HUES48 (cell line): Measurements from ENCODE around the gene GDF2.

Source experiments
- H3K27ac ChIP-seq: one replicate; pipeline ENCODE4 v1.7.0; 2013; ENCODE audit warnings: low read depth, low read length, inconsistent platforms
- H3K27me3 ChIP-seq: 2 replicates; pipeline ENCODE4 v1.6.1; 2013; ENCODE audit warnings: mild to moderate bottlenecking, low read length; ENCODE audit not compliant: control insufficient read depth, insufficient read depth
- H3K36me3 ChIP-seq: 2 replicates; pipeline ENCODE4 v1.6.1; 2013; ENCODE audit warnings: low read length; ENCODE audit not compliant: control insufficient read depth, insufficient read depth
- H3K4me1 ChIP-seq: 2 replicates; pipeline ENCODE4 v1.6.1; 2013; ENCODE audit warnings: mild to moderate bottlenecking, low read length; ENCODE audit not compliant: control insufficient read depth, insufficient read depth
- H3K4me3 ChIP-seq: 2 replicates; pipeline ENCODE4 v1.5.1; 2013; ENCODE audit warnings: mild to moderate bottlenecking, low read depth, low read length
- H3K9ac ChIP-seq: 2 replicates; pipeline ENCODE4 v1.6.1; 2013; ENCODE audit warnings: mild to moderate bottlenecking, low read depth, low read length, moderate library complexity
- H3K9me3 ChIP-seq: 2 replicates; pipeline ENCODE4 v1.6.1; 2013; ENCODE audit warnings: low read length; ENCODE audit not compliant: control insufficient read depth, insufficient read depth

GDF2 gene

DNA sequence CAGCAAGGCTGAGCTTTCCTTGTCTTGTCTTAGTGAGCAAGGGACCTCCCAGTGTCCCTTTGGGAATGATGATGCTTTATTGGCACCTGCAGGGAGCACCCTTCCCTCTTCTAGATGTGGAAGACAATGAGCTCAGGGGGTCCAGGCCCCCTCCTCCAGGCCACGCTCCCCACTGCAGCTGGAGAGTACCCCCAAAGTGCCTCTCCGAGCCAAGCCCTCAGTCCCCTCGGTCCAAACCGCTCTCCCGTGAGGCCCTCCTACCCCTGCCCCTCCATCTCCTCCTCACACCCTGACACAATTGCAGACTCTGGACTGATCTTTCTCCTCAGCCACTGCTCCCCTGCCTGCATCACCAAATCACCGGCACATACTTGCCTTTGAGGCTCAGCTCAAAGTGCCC, 42.7 kb downstream of the GDF2 start:
- Histone ChIP-seq H3K27me3 (no peaks in the 10 kb centered on the region), H3K4me1 (peaks cover 8% of the 10 kb centered on the region), H3K4me3 (no peak overlapping the region), H3K9me3 (no peaks in the 10 kb centered on the region), H3K9ac (no peak overlapping the region), H3K27ac (no peak overlapping the region), H3K36me3 (peaks cover 7% of the 10 kb centered on the region; the same call in 1 of the 2 replicates)

DNA sequence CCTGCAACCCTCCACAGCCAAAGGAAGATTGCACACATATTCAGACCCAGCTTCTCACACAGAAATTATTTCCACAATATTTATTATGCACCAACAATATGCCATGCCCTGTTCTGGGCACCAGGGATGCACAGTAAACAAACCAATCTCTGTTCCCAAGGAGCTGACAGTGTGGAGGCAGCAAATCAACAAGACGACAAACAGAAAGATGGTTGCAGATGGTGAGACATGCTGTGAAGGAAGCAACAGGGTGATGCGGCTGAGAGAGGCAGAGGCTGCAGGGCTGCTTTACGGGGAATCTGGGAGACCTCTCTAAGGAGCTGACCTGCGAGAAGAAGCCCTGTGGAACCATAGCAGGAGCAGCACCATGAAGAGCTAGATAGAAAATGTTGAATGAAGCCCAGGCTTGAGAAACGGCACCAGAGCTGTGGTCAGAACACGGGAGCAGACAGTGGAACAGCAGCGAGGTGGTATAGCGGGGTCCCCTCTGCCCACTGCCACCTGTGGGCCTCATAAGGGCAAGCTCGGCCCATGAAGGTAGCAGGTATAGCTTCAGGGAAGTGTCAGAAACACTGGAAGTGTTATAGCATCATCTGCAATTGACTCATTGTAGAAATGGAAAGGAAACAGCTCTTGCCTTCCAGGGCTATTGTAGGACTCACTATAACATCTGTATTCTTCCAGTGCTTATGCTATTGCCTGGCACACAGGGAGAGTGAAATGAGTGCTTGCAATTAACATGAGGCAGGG, 43.4 kb downstream of the GDF2 start:
- Histone ChIP-seq H3K9me3 (no peaks in the 10 kb centered on the region), H3K27ac (no peak overlapping the region), H3K4me3 (no peak overlapping the region), H3K36me3 (peaks cover 7% of the 10 kb centered on the region; the same call in 1 of the 2 replicates), H3K4me1 (peaks cover 8% of the 10 kb centered on the region), H3K27me3 (no peaks in the 10 kb centered on the region), H3K9ac (no peak overlapping the region)

GRCh38 chr10:47366181-47366631, 44.0 kb downstream of the GDF2 start:
- no peak overlapping the region for H3K4me3 ChIP-seq
- no peaks in the 10 kb centered on the region for H3K9me3 ChIP-seq
- no peaks in the 10 kb centered on the region for H3K27me3 ChIP-seq
- H3K27ac ChIP-seq, result no peak overlapping the region
- no peak overlapping the region for H3K9ac ChIP-seq
- peaks cover 7% of the 10 kb centered on the region; the same call in 1 of the 2 replicates for H3K36me3 ChIP-seq
- H3K4me1 ChIP-seq, result peaks cover 8% of the 10 kb centered on the region

DNA sequence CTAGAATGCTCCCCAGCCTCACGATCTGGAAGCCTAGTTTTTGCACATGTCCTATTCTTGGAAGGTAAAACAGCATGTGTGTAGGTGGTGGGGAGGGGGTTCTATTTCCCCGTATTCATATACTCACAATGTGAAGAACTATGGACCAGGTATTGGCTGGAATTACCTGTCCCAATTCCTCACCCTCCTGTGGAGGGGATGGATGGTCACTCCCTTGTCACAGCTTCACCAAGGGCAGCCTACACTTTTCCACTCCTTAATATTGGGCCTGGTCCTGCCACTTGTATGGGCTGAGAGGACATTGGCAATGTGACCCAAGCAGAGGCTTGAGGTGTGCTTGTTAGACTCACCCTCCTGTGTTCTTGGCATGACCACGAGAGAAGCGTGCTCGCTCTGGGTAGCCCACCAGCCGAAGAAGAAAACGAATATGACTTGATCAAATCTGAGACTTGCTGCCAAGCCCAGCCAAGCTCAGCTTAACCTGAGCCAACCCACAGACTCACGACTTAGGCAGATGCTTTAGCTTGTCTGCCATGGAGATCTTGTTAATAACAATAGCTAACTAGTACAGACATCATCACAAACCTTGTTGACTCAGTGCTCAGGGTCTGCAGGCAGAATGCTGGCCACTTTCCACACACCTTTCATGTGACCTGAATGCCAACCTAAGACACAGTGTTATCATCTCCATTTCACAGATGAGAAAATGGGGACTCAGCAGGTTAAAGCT, 44.6 kb downstream of the GDF2 start:
- no peak overlapping the region for H3K27ac ChIP-seq
- H3K4me1 ChIP-seq, result peaks cover 7% of the 10 kb centered on the region; the same call in 1 of the 2 replicates
- H3K9me3 ChIP-seq, result no peaks in the 10 kb centered on the region
- no peaks in the 10 kb centered on the region for H3K27me3 ChIP-seq
- H3K9ac ChIP-seq, result no peak overlapping the region
- H3K36me3 ChIP-seq, result peaks cover 7% of the 10 kb centered on the region; the same call in 1 of the 2 replicates
- no peak overlapping the region for H3K4me3 ChIP-seq

DNA sequence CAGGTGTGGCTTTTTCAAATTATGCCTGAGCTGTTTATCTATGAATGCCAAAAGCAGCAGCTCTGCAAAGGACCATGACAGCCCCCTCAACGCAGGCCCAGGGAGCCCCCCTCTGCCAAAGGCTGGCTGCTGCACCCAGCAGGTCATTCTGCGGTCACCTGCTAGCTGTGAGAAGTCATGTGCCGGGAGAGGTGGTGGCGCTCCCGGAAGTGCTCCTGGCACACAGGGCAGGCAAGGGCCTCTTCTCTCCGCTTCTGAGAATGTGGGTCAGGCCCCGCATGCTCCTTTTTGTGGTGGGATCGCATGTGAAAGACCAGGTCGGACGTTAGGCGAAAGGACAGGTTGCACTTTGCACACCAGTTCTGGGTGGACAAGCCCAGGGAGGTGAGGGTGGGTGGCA, 45.4 kb downstream of the GDF2 start:
- Histone ChIP-seq H3K4me1 (peaks cover 13% of the 10 kb centered on the region), H3K4me3 (no peak overlapping the region), H3K36me3 (peaks cover 7% of the 10 kb centered on the region; the same call in 1 of the 2 replicates), H3K27me3 (no peaks in the 10 kb centered on the region), H3K27ac (no peak overlapping the region), H3K9ac (no peak overlapping the region), H3K9me3 (no peaks in the 10 kb centered on the region)

- no peak overlapping the region for H3K9ac ChIP-seq
- no peak overlapping the region for H3K4me3 ChIP-seq
- H3K36me3 ChIP-seq, result peaks cover 7% of the 10 kb centered on the region; the same call in 1 of the 2 replicates
- no peaks in the 10 kb centered on the region for H3K27me3 ChIP-seq
- no peaks in the 10 kb centered on the region for H3K9me3 ChIP-seq
- no peak overlapping the region for H3K27ac ChIP-seq
- peaks cover 18% of the 10 kb centered on the region for H3K4me1 ChIP-seq
These were observed 46.4 kb downstream of the GDF2 start for GRCh38 chr10:47368431-47369180.

- H3K4me3 ChIP-seq, result no peak overlapping the region
- H3K27me3 ChIP-seq, result no peaks in the 10 kb centered on the region
- no peaks in the 10 kb centered on the region for H3K9me3 ChIP-seq
- no peak overlapping the region for H3K27ac ChIP-seq
- H3K9ac ChIP-seq, result no peak overlapping the region
- peaks cover 7% of the 10 kb centered on the region; the same call in 1 of the 2 replicates for H3K36me3 ChIP-seq
- peaks cover 17% of the 10 kb centered on the region for H3K4me1 ChIP-seq
These were observed 47.1 kb downstream of the GDF2 start for GRCh38 chr10:47369251-47369894.

GRCh38 chr10:47370015-47370767, 47.9 kb downstream of the GDF2 start:
- Histone ChIP-seq H3K9ac (no peak overlapping the region), H3K27me3 (no peaks in the 10 kb centered on the region), H3K4me1 (peaks cover 13% of the 10 kb centered on the region), H3K4me3 (no peak overlapping the region), H3K9me3 (no peaks in the 10 kb centered on the region), H3K27ac (no peak overlapping the region), H3K36me3 (peaks cover 7% of the 10 kb centered on the region; the same call in 1 of the 2 replicates)

DNA sequence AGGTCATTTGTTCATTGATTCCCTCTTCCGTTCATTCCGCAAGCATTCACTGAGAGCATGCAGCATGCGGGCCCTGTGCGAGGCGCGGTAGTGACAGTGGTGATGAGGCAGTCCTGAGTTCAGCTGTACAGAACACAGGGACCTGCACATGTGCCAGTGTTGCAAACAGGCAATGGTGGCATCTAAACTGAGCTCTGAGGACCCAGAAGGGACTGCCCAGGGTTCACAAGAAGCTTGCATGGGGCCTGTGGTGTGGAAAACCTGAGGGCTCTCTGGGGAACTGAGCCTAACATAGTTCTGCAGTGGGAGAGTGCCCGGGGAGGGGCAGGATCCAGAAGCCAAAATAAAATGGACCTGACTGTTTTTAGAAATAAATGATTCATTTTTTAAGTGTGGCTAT, 48.6 kb downstream of the GDF2 start:
- Histone ChIP-seq H3K4me1 (peaks cover 13% of the 10 kb centered on the region), H3K27ac (no peak overlapping the region), H3K4me3 (no peak overlapping the region), H3K36me3 (peaks cover 7% of the 10 kb centered on the region; the same call in 1 of the 2 replicates), H3K9ac (no peak overlapping the region), H3K27me3 (no peaks in the 10 kb centered on the region), H3K9me3 (no peaks in the 10 kb centered on the region)
